ENCODE results near the gene TREH. TPM values are rescaled to one million over a fixed set of nuclear protein-coding genes. Genes with fewer than 3 reads are reported as not detected.

Gene TREH
- total and polyA plus RNA-seq, 8 donors, result 0.45 to 2.2 (median 1.1) TPM; not detected in 4

DNA sequence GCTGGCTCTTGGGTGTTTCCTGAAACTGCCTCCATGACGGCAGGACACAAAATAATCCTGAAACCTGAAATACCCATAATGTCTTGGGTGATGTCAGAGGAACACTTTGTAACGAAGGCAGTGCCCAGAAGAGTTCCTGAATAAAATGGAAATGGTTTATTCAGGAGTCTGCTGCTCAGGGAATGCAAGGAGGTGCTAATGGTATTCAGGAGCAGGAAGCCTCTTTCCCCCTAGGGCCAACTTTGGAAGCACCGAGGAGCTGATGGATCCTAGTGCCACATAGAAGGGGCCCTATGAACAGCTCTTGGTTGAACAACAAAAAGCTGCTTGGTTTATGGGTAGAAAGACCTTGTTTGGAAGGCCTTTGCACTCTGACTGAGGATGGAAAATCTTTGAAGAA lies 15.5 kb downstream of the TREH start:
- peaks cover 8 to 12% (median 11%) of the 10 kb centered on the region in 4 donors for H3K4me1 ChIP-seq
- peaks cover 0 to 6% (median 0%) of the 10 kb centered on the region in 3 donors for H3K27me3 ChIP-seq
- no peak overlapping the region for H3K4me3 ChIP-seq
- no peak for DNase-seq
- no peak overlapping the region for H3K27ac ChIP-seq
- intact Hi-C loops (cut with DNase I; ENCODE audit: low total_unique reads), result no loop called here
- WGBS, 5 donors, result 74 to 80% (median 77%) methylated on average over 3 of the region's 3 CpGs
- TF ChIP-seq EP300 (IDR thresholded peaks at IDR 0.05) (no peak), POLR2A (IDR thresholded peaks at IDR 0.05) (no peak), POLR2AphosphoS5 (IDR thresholded peaks at IDR 0.05) (no peak), CTCF (IDR thresholded peaks at IDR 0.05) (no peak)
- H3K9me3 ChIP-seq, result no peaks in the 10 kb centered on the region
- no peaks in the 10 kb centered on the region for H3K36me3 ChIP-seq

DNA sequence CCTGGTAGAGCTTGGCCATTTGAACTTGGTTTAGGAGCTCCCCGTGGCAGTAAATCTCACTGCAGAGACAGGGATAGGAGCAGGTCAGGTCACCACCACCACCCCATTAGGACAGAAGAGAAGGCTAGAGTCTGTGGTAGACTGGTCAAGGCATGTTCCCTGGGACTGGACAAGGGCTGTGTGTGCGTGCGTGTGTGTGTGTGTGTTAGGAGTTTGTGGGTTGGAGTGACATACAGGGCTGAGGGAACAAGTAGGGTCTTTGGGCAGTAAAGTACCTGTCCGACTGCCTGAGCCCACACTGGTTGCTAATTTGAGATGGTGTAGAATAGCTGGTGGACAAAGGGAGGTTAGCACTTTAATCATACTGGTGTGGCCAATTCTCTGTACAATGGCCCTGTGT lies 16.1 kb downstream of the TREH start:
- peaks cover 8 to 16% (median 14%) of the 10 kb centered on the region in 4 donors for H3K4me1 ChIP-seq
- no peak for TF ChIP-seq POLR2AphosphoS5 (IDR thresholded peaks at IDR 0.05)
- no peak for TF ChIP-seq EP300 (IDR thresholded peaks at IDR 0.05)
- TF ChIP-seq CTCF (IDR thresholded peaks at IDR 0.05), result no peak
- no peak for TF ChIP-seq POLR2A (IDR thresholded peaks at IDR 0.05)
- no peaks in the 10 kb centered on the region for H3K9me3 ChIP-seq
- H3K36me3 ChIP-seq, result no peaks in the 10 kb centered on the region
- H3K27me3 ChIP-seq, result peaks cover 0 to 6% (median 0%) of the 10 kb centered on the region in 3 donors
- H3K4me3 ChIP-seq, result no peak overlapping the region
- no peak overlapping the region for H3K27ac ChIP-seq
- intact Hi-C loops (cut with DNase I; ENCODE audit: low total_unique reads), result no loop called here
- WGBS, 5 donors, result 81 to 90% (median 87%) methylated on average over 4 of the region's 4 CpGs
- DNase-seq, result no peak

GRCh38 chr11:118662401-118663271 lies 16.8 kb downstream of the TREH start:
- TF ChIP-seq CTCF (IDR thresholded peaks at IDR 0.05) (no peak), POLR2A (IDR thresholded peaks at IDR 0.05) (no peak), POLR2AphosphoS5 (IDR thresholded peaks at IDR 0.05) (no peak), EP300 (IDR thresholded peaks at IDR 0.05) (no peak)
- intact Hi-C loops (cut with DNase I; ENCODE audit: low total_unique reads), result no loop called here
- Histone ChIP-seq H3K27ac (no peak overlapping the region), H3K36me3 (peaks cover 0 to 6% (median 5%) of the 10 kb centered on the region in 4 donors), H3K4me1 (peaks cover 8 to 16% (median 14%) of the 10 kb centered on the region in 4 donors), H3K27me3 (peaks cover 0 to 6% (median 0%) of the 10 kb centered on the region in 3 donors), H3K9me3 (no peaks in the 10 kb centered on the region), H3K4me3 (no peak overlapping the region)
- no peak for DNase-seq
- 73 to 82% (median 81%) methylated on average over 4 to 8 of the region's 8 CpGs for WGBS, 5 donors

- TF ChIP-seq EP300 (IDR thresholded peaks at IDR 0.05) (no peak), POLR2AphosphoS5 (IDR thresholded peaks at IDR 0.05) (no peak), CTCF (IDR thresholded peaks at IDR 0.05) (no peak), POLR2A (IDR thresholded peaks at IDR 0.05) (no peak)
- intact Hi-C loops (cut with DNase I; ENCODE audit: low total_unique reads), result no loop called here
- peaks cover 0 to 16% (median 15%) of the 10 kb centered on the region in 4 donors for H3K36me3 ChIP-seq
- H3K9me3 ChIP-seq, result no peaks in the 10 kb centered on the region
- H3K27ac ChIP-seq, result no peak overlapping the region
- H3K27me3 ChIP-seq, result peaks cover 0 to 6% (median 0%) of the 10 kb centered on the region in 3 donors
- WGBS, 5 donors, result 82 to 91% (median 88%) methylated on average over 11 to 19 of the region's 19 CpGs
- H3K4me3 ChIP-seq, result no peak overlapping the region
- H3K4me1 ChIP-seq, result peaks cover 8 to 16% (median 14%) of the 10 kb centered on the region in 4 donors
- no peak for DNase-seq
These were observed 17.8 kb downstream of the TREH start for GRCh38 chr11:118661425-118662301.

All from stomach (tissue), 9 donors.